HG02840 (cell line): Measurements from ENCODE around the gene DBNL.

Source experiments
- ATAC-seq: cut with Tn5 transposase; IDR thresholded peaks from one replicate; pipeline ENCODE4 v1.9.1; 2021; ENCODE audit warnings: mild to moderate bottlenecking, moderate library complexity, moderate number of reproducible peaks; ENCODE audit not compliant: unreplicated experiment, low FRiP score

The DBNL gene

DNA sequence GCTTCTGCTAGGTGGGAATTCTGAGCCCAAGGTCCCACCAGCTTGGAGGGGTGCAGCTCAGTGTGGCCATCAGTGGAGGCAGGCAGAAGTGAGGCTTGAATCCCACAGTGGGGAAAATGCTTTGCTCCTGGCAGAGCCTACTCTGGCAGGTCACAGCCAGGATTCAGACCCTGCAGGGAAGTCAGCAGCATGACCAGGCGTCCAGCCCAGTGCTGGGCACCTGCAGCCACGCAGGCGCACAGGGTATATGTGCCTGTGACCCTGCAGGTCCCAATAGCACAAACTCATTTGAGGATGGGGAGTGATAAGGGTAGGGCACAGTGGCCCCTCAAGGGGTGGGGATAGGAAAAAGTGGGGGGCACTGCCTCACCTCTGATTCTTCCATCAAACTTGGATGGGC, 51.3 kb downstream of the DBNL start:
- no peak for ATAC-seq

DNA sequence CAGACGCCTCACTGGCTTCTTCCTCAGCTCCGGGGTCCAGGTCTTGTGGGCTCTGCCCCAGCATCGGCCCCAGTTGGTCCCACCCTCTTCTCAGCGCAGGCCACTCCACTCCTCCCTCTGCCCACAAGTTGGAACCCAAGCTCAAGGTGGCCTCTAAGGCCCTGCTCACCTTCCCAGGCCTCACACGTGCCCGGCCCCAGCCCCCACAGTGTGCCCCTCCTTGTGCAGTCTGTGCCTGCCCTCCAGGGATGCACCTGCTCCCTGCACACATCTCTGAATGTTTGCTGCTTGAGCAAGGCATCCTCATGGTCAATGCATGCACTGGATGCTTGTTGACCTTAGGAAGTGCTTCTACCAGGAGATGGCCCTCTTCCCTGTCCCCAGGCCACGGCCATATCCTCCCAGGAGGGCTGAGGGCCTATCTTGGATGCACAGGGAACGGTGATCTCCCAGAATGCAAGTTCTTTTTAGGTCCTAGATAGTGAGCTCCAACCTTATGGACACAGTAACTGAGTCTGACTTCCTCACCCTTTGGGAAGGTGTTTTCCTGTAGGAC, 51.9 kb downstream of the DBNL start:
- ATAC-seq, result no peak

DNA sequence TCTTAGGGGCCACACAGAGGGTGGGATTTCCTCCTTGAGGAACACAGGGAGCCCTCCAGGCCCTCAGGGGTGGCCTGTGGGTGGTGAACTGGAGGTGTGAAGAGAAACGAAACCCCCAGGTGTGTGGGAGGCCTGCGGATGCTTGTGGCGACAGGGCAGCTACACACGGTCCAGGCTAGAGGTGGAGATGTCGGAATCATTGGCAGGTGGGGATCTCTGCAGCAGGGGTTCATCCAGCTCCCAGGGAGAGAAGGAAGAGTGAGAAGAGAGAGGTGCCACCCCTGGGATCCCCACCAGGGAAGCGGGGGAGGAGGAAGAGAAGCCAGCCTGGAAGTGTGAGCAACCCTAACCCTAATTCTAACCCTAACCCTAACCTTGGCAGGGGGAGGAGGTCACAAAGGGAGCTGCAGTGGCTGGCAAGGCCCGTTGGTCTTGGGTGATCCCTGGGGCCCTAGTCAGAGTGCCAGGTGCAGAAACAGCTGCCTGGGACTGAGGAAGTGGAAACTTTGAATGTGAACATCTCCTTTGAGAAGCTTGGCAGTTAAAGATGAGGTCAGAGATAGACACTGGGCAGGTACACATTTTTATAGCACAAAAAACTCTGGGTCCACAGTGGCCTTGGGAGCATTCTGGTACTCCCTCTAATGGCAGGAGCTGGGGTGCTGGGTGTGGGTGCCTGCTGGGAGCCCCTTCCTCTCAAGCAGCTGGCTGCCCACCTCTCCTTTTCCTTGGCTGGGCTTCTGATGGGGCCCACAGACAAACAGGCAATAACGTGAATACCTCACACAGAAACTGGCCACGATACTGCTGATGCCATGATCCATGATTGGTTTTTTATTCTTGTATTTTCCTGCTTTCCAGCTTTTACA, 52.8 kb downstream of the DBNL start:
- ATAC-seq, result peak; percentile 68

DNA sequence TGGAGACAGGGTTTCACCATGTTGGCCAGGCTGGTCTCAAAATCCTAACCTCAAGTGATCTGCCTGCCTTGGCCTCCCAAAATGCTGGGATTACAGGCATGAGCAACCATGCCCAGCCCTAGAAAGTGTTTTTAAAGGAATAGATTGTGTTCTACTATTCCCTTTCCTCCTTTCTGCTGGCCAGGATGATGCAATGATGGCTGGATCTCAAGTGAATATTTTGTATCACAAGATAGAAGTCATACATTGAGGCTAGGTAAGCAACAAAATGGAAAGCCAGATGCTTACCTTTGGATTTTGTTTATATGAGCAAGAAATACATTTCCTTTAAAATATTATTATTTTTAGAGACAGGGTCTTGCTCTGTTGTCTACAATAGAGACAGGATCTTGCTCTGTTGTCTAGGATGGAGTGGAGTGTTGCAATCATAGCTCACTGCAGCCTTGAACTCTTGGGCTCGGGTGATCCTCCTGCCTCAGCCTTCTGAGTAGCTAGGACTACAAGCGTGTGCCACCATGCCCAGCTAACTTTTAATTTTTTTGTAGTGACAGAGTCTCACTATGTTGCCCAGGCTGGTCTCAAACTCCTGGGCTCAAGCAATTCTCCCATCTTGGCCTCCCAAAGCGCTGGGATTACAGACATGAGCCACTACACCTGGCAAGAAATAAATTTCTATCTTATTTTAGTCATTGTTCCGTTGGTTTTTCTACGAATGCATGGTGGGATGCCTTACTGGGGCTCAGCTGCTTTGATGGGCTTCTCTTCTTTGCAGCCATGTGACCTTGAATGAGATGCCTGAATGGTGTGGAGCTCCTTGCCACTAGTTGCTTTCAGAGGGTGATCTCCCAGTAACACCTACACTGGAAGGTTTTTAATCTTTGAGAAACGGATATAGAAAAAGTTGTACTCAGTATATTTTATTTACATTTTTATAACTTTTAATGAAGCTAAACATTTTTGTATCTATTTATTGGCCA, 53.9 kb downstream of the DBNL start:
- ATAC-seq, result no peak

DNA sequence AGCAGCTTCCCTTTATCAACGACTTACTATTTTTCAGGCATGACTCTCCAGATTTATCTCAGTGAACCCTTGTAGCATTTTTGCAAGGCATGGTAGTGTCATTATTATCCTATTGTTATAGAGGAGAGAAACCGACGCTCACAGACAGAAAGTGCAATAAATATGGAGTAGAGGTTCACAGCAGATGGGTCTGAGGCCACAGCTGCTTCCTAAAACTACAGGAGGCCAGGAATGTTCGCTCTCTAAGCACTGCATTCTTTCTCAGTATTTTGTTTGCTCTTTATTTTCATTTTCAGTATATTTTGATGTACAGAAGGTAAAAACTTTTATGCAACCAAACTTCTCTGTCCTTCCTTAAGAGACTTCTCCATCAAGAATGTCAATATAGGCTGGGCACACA, 55.2 kb downstream of the DBNL start:
- no peak for ATAC-seq

DNA sequence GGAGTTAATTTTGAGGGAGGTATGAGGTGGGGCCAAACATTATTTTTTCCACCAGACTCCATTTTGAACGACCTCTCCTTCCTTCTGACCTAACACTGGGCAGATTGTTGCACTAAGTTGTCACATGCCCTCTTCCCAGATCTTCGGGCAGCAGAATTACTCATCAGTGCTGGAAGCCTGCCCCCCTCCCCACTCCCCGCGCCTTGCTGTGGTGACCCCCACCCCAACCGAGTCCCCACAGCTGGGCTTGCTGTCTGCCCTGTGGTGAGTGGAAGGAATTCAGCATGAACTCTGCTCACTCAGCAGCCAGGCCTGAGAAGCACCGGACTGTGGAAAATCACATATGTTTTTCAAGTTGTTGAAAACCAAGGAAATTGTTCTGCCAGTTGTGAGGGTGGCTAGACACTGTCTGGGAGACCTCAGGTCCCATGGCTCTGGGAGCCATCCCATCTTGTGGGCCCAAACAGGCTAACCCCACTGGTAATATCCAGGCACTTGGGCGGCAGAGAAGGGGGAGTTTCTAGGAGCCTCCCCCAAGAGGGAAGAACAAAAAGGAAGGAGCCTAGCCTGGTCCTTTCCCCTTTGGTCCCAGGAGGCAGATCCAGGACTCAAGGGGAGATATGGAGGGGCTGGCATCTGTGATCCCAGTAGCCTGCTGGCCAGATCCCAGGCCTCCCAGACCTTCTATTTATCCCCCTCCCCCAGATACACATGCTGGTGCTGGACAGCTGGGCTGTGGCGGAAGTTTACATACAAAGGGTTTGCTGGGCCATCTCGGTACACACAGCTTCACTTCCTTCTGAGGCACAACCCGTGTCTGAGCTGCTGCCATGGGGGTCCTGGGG, 56.2 kb downstream of the DBNL start:
- ATAC-seq, result no peak

DNA sequence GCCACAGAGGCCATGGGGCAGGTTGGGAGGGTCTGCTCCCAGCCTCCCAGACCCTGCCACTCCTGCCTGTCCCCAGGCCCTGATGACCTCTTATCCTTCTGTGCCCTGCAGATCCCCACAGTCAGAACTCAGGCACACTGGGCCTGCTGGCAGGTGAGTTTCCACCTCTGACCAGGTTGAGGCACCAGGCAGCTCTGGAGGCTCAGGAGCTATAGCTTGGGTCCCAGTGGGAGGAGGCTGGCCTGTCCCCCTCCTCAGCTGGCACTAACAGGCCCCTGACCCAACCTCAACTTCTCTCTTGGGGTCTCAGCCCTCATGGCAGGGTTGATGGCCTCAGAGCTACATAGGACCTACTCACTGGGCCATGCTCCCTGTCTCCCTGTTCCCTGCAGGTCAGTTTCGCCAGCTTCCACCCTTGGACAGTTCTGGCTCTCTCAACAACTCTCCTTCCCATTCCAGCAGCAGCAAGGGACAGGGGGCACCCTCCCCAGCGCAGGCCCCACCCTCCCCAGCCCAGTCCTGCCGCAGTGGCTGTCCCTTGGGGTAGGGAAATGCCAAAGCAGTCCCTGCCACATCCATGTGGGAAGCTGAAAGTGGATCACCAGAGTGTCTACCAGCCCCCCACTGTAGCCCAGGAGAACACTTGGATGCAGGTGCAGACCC, 56.9 kb downstream of the DBNL start:
- ATAC-seq, result no peak

DNA sequence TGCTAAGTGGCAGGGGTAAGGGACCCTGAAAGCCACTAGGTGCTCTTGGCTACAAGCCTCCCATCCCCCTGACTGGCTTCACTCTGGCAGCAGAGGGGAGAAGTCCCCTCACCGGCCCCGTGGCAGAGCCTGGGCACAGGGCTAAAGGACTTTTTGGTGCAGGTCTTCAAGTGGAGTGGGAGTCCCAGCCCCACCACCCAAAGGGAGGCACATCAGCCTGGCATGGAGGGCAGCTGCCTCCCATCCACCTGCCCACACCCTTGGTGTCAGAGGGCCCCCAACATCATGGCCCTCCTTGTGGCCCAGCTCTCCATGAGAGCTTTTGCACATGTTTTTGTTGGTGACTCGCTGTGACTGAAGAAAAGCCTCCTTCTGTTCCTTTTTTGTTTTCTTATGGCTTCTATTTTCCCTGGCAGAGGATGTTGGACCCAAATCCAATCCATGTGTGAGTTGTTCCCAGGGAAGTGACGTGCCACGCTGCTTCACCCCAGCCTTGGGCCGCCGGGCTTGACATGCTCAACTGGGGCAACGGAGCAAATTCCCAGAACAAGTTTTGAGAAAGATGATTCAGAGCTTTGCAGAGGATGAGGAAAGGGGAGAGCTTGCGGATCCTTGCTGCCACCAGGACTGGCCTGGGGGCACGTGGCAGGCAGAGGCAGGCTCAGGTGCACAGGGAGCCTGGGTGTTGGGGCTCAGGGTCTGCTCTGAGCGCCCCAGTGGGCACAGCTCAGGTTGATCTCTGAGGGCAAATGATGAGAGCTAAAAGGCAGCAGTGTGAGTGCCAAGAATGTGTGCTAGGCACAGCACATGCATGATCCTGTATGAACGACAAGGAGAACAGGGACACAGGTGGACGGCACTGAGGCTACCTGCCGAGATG, 57.7 kb downstream of the DBNL start:
- ATAC-seq, result no peak

DNA sequence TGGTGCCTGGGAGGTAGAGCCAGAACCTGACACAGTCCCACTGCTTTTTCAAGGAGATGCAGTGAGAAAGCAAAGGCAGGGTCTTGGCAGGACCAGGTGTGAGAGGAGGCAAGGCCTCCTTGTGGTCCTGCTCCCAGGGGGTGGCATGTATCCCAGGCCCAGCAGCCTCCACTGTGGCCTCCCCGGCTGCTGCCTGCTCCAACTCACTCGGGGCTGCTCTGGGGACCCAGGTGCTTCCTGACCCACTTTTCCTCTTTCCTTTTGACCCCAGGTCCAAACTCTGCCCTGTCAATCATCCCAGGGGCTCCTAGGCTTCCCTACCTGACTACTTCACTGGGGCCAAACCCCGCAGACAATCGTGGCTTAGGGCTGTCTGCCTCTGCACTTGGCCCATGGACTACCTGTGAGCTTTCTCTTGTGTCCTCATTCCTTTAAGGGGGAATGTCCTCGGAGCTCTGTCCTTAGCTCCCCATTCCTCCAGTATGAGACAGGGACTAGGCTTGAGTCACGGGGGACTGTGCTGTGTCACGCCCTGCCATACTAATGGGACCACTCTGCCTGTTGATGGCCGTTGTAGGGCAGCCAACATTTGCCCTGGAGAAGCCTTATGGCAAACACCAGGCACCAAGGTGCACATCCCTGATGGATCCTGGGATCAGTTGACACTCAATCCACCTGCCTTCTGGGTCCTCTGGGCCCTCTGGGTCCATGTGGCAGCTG, 58.5 kb downstream of the DBNL start:
- no peak for ATAC-seq

DNA sequence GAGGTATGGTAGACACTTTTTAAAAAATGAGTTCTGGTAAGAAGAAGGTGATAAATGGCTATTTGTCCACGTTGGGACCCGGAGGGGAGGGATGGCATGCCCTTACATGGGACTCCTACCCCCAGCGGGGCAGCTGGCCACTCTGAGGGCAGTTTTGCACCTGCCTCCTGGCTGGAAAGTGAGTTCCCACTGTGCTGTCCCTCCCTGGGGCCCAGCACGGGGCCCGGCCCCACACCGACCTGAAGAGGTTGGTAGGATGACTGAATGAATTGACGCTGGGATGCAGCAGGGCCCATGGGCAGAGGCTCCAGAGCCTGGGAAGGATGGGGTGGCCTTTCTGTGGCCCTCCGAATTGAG, 59.0 kb downstream of the DBNL start:
- ATAC-seq, result no peak

DNA sequence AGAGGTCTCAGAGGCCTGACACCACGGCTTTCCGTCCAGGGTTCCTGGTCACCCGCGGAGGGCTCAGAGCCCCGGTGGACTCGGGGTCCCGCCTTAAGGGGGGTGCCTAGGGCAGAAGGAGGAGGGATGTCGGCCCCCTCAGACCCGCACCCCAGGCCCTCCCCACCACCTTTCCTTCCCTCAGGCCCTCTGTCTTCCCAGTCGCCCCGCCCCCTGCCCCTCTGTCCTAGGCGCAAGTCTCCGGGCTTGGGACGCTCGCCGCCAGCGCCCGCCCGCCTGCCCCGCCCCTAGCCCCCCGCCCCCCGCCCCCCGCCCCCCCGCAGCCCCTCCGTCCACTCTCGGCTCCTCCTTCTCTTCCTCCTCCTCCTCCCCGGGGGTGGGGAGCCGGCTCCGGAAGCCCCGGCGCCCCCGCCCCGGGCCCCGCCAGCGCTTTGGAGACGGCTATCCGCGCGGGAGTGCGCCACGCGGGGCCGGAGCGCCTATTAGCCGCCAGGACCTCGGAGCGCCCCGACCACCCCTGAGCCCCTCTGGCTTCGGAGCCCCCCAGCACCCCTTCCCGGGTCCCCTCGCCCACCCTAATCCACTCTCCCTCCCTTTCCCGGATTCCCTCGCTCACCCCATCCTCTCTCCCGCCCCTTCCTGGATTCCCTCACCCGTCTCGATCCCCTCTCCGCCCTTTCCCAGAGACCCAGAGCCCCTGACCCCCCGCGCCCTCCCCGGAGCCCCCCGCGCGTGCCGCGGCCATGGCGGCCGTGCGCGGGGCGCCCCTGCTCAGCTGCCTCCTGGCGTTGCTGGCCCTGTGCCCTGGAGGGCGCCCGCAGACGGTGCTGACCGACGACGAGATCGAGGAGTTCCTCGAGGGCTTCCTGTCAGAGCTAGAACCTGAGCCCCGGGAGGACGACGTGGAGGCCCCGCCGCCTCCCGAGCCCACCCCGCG, 59.7 kb downstream of the DBNL start, which contains the start of gene AEBP1:
Gene AEBP1 (plus strand): TSS at position 423 of the 937 bp plus-strand sequence. CDS start 321 bp downstream, at position 744.
- no peak for ATAC-seq

DNA sequence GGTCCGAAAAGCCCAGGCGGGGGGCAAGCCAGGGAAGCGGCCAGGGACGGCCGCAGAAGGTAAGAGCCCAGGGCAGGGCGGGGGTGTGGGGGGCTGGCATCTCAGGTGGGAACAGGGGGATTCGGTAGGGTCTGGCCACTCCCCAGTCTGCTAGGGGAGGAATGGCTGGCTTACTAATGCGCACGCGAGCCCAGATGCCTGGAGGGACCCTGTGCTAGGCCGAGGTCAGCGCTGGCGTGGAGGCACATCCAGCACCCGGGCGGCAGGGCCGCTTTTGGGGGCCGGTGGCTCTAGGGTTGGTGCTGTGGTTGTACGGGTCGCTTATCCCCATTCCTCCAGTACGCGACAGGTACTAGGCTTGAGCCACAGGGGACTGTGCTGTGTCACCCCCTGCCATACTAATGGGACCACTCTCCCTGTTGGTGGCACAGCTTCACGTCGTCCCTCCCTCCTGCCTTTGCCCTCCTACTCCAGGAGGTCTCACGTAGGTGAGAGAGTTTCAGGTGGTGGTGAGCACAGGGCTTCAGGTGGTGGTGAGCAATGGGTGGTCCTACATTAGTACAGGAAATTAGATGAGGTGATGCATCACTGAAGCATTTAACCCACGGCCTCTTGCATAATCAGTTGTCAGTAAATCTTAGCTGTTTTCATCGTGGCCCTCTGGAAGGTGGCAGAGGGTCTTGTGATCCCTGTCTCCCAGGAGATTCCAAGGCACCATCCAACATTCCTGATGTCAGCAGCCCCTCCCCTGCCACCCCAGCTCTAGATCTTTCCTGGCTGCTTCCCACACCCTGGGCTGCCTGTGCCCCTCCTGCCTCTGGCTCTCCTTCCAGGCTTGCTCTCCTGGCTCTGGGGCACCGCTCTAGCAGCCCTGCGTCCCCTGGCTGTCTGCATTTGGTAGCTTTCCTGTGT, 60.6 kb downstream of the DBNL start:
- no peak for ATAC-seq

DNA sequence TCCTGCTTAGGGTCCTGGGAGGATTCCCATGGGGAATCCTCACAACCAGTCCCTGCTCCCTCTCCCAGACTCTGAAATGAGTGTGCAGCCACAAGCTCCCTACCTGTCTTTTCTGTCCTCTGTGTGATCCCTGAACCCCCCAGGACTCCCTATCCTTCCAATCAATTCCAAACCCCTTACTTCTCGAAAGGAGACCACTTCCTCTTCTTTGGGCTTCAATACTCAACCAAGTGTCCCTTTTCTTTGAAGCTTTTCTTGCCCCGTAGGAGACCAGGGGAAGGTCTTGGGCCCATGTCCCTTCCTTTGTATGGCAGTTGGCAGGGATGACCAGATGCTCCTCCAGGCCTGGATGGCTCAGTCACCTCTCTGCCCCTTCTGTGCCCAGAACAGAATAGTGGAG, 61.3 kb downstream of the DBNL start:
- ATAC-seq, result no peak

DNA sequence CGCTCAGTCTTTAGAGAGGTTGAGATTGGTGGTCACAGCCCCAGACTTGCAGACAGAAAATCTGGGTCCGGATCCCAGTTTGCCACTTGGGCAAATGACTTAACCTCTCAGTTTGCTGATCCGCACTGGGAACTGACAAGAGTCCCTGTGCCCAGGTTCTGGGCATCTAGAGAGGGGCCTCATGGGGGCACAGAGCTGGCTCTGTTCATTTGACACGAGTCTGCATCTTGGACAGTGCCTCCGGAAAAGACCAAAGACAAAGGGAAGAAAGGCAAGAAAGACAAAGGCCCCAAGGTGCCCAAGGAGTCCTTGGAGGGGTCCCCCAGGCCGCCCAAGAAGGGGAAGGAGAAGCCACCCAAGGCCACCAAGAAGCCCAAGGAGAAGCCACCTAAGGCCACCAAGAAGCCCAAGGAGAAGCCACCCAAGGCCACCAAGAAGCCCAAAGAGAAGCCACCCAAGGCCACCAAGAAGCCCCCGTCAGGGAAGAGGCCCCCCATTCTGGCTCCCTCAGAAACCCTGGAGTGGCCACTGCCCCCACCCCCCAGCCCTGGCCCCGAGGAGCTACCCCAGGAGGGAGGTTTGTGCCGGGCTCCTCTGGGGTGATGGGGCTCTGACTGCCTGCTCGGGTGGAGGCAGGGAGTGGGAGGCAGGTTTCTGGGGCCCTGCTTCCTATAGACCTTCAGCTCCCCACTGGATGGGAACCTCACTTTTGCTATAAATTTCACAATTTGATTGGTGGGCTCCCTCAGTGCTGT, 62.0 kb downstream of the DBNL start:
- ATAC-seq, result no peak
